HepG2 (cell line): ENCODE results near the gene FITM2.

Source experiments
- CTCF ChIP-seq: sonication (generic); formaldehyde crosslinking; IDR thresholded peaks from 2 replicates; pipeline ENCODE4 v1.5.0; 2020; ENCODE audit warnings: mild to moderate bottlenecking, missing genetic modification reagents, moderate library complexity
- POLR2A ChIP-seq, 2 experiments: IDR thresholded peaks; 2 replicates each; pipeline ENCODE4 v1.6.1; 2011; ENCODE audit warnings: low read depth in 2 of 2, low read length in 2 of 2, mild to moderate bottlenecking in 1 of 2, moderate library complexity in 1 of 2; ENCODE audit not compliant: insufficient read depth in 1 of 2
- POLR2AphosphoS5 ChIP-seq: IDR thresholded peaks from 2 replicates; pipeline ENCODE4 v1.6.1; 2012; ENCODE audit warnings: low read depth, low read length
- TCF7 ChIP-seq: sonication (generic); IDR thresholded peaks from 2 replicates; pipeline ENCODE4 v1.6.1; 2016; ENCODE audit warnings: antibody characterized with exemption, low read depth

GRCh38 chr20:44348168-44348659 lies 37.2 kb upstream of the FITM2 start:
- TF ChIP-seq POLR2A (IDR thresholded peaks at IDR 0.05; ENCODE audit: insufficient read depth in 1 of 2, low read depth in 2 of 2, low read length in 2 of 2) (no peak), TCF7 (no peak), CTCF (CRISPR knock-in tag) (no peak), POLR2AphosphoS5 (no peak)
